GM12878 (cell line): ENCODE results near the gene PPAN. TPM values are rescaled to one million over a fixed set of nuclear protein-coding genes. Genes with fewer than 3 reads are reported as not detected.

Experiments used
- ATAC-seq: fragments of 200-7000 bp; cut with Tn5 transposase; 3 replicates; pipeline ENCODE4 v1.9.1; 2020; ENCODE audit warnings: mild to moderate bottlenecking, moderate library complexity
- BruUV-seq: library from RNA; stranded (reverse); fragments of 400-500 nt; replicated peaks from 2 replicates; lab custom pipeline; 2021; lab: Mats Ljungman, UMichigan
- CTCF ChIA-PET: fragments of 300-600 bp; sonication (Branson Sonifier 250); formaldehyde crosslinking; extraction: SDS; loops from one replicate; lab custom pipeline; 2021; ENCODE audit warnings: inconsistent platforms; lab: Yijun Ruan, JAX
- POLR2A ChIA-PET: fragments of 350-600 bp; formaldehyde crosslinking; extraction: SDS; loops from one replicate; lab custom pipeline; 2021; ENCODE audit warnings: inconsistent platforms; lab: Charles Lee
- RAD21 ChIA-PET: fragments of 300-600 bp; sonication (Branson Sonifier 250); formaldehyde crosslinking; loops from one replicate; lab custom pipeline; 2023; ENCODE audit warnings: antibody characterized with exemption; ENCODE audit not compliant: unreplicated experiment; lab: Charles Lee
- SMC1A ChIA-PET: fragments of 300-600 bp; sonication (Branson Sonifier 250); formaldehyde crosslinking; loops from one replicate; lab custom pipeline; 2023; ENCODE audit not compliant: unreplicated experiment, uncharacterized antibody; lab: Charles Lee
- DNase-seq: peaks from one replicate; pipeline ENCODE4 v3.0.0-alpha.2; 2011; ENCODE audit warnings: low read depth, low spot score
- FAIRE-seq: peaks from 3 replicates; lab custom pipeline; 2011; peaks lifted over from hg19 to GRCh38; lab: Jason Lieb, UNC
- H2AFZ ChIP-seq: 2 replicates; pipeline ENCODE4 v1.6.0; 2011; ENCODE audit warnings: low read depth, low read length, control low read depth; ENCODE audit not compliant: control insufficient read depth
- H3K27ac ChIP-seq: 2 replicates; pipeline ENCODE4 v1.5.1; 2011; ENCODE audit warnings: control low read depth; ENCODE audit not compliant: control insufficient read depth, insufficient read depth
- H3K27me3 ChIP-seq, 2 experiments: replicated peaks in 1 of 2; 2 replicates each; pipeline versions ENCODE4 v1.6.0 to v1.6.1; 2011; ENCODE audit warnings: low read length in 1 of 2; ENCODE audit not compliant: control insufficient read depth in 2 of 2, insufficient read depth in 2 of 2
- H3K36me3 ChIP-seq, 2 experiments: 2 replicates each; pipeline ENCODE4 v1.5.1; 2011; ENCODE audit warnings: low read length in 1 of 2; ENCODE audit not compliant: control insufficient read depth in 2 of 2, insufficient read depth in 2 of 2
- H3K4me1 ChIP-seq: 2 replicates; pipeline ENCODE4 v1.6.1; 2011; ENCODE audit warnings: mild to moderate bottlenecking, low read length, moderate library complexity, mixed read lengths; ENCODE audit not compliant: control insufficient read depth, insufficient read depth
- H3K4me2 ChIP-seq: 2 replicates; pipeline ENCODE4 v1.6.0; 2011; ENCODE audit warnings: control low read depth; ENCODE audit not compliant: control insufficient read depth, insufficient read depth
- H3K4me3 ChIP-seq: fragments of 200-600 bp; sonication (generic); 2 replicates; pipeline ENCODE4 v1.5.1; 2016
- H3K79me2 ChIP-seq: 2 replicates; pipeline ENCODE4 v1.6.0; 2011; ENCODE audit warnings: low read length; ENCODE audit not compliant: control insufficient read depth, insufficient read depth
- H3K9ac ChIP-seq: 2 replicates; pipeline ENCODE4 v1.8.0; 2011; ENCODE audit warnings: low read length, control low read depth, mixed read lengths; ENCODE audit not compliant: control insufficient read depth, insufficient read depth
- H3K9me3 ChIP-seq: replicated peaks from 3 replicates; pipeline ENCODE4 v1.5.1; 2011; ENCODE audit warnings: mild to moderate bottlenecking, low read length; ENCODE audit not compliant: control insufficient read depth, insufficient read depth
- H4K20me1 ChIP-seq: 2 replicates; pipeline ENCODE4 v1.6.0; 2011; ENCODE audit not compliant: control insufficient read depth, insufficient read depth
- BACH1 ChIP-seq: fragments of 450-650 bp; IDR thresholded peaks from 2 replicates; pipeline ENCODE4 v1.6.1; 2017; ENCODE audit warnings: mild to moderate bottlenecking, borderline replicate concordance
- BCL11A ChIP-seq: IDR thresholded peaks from 2 replicates; pipeline ENCODE4 v1.6.1; 2011; ENCODE audit warnings: low read depth, low read length
- FOS ChIP-seq: IDR thresholded peaks from 3 replicates; pipeline ENCODE4 v1.6.1; 2011; ENCODE audit warnings: borderline replicate concordance; ENCODE audit not compliant: insufficient read length; ENCODE audit errors: extremely low read depth
- HSF1 ChIP-seq: fragments of 150-350 bp; IDR thresholded peaks from 2 replicates; pipeline ENCODE4 v1.6.1; 2014; ENCODE audit warnings: mild to moderate bottlenecking, low read depth, low read length
- NFIC ChIP-seq: IDR thresholded peaks from 2 replicates; pipeline ENCODE4 v1.6.1; 2012; ENCODE audit warnings: low read depth, mild to moderate bottlenecking, inconsistent platforms, low read length, moderate library complexity
- NKRF ChIP-seq: fragments of 450-650 bp; conservative IDR thresholded peaks from 2 replicates; pipeline ENCODE4 v1.6.1; 2017; ENCODE audit warnings: mild to moderate bottlenecking, moderate library complexity
- PML ChIP-seq: IDR thresholded peaks from 2 replicates; pipeline ENCODE4 v1.6.1; 2012; ENCODE audit warnings: low read length, inconsistent platforms
- POLR2A ChIP-seq: IDR thresholded peaks from 2 replicates; pipeline ENCODE4 v1.6.1; 2011; ENCODE audit warnings: low read depth, mild to moderate bottlenecking, low read length
- POU2F2 ChIP-seq: IDR thresholded peaks from 3 replicates; pipeline ENCODE4 v1.6.1; 2011; ENCODE audit warnings: low read depth, mild to moderate bottlenecking, low read length, borderline replicate concordance
- RAD51 ChIP-seq: fragments of 450-650 bp; IDR thresholded peaks from 2 replicates; pipeline ENCODE4 v1.6.1; 2016; ENCODE audit warnings: moderate library complexity, mild to moderate bottlenecking, inconsistent platforms
- SMC3 ChIP-seq: IDR thresholded peaks from 2 replicates; pipeline ENCODE4 v1.6.1; 2011; ENCODE audit warnings: low read length, improper control_type of control experiment, borderline replicate concordance
- SRF ChIP-seq, 2 experiments: IDR thresholded peaks; 2 replicates each; pipeline ENCODE4 v1.6.1; 2011; ENCODE audit warnings: low read depth in 2 of 2, low read length in 2 of 2, mild to moderate bottlenecking in 1 of 2, moderate library complexity in 1 of 2
- ZBTB4 ChIP-seq: fragments of 450-650 bp; formaldehyde crosslinking; IDR thresholded peaks from 2 replicates; pipeline ENCODE4 v1.4.0; 2022; ENCODE audit warnings: mild to moderate bottlenecking, moderate library complexity
- ZNF207 ChIP-seq: fragments of 450-650 bp; IDR thresholded peaks from 2 replicates; pipeline ENCODE4 v1.6.1; 2014; ENCODE audit warnings: antibody characterized with exemption, mild to moderate bottlenecking, borderline replicate concordance
- ZNF24 ChIP-seq: fragments of 450-650 bp; IDR thresholded peaks from 2 replicates; pipeline ENCODE4 v1.6.1; 2017; ENCODE audit warnings: antibody characterized with exemption, mild to moderate bottlenecking
- WGBS: methylation state at CpG from one replicate; pipeline ENCODE4 v1.1.6; 2016; ENCODE audit warnings: low lambda C conversion rate; ENCODE audit not compliant: insufficient replicate concordance, insufficient coverage; ENCODE audit errors: missing lambda C conversion rate; 5-methylcytosine and 5-hydroxymethylcytosine counted together
- in situ Hi-C: fragments of 300-500 bp; cut with MboI; formaldehyde crosslinking; loops from 9 replicates; pipeline ENCODE4 v1.14.3; 2018; ENCODE audit warnings: mixed read lengths
- intact Hi-C: fragments of 100-400 bp; cut with micrococcal nuclease; formaldehyde crosslinking; loops from one replicate; pipeline ENCODE4 v1.14.2; 2022; ENCODE audit not compliant: unreplicated experiment
- polyA plus RNA-seq, 11 experiments: library from polyadenylated mRNA; depleted of rRNA in 4 of 11; unstranded in 6 of 11; stranded (reverse) in 5 of 11; fragments of >200 nt; fragmentation: Nextera tagmentation in 4 of 11; fragmentation: Illumina TruSeq in 1 of 11; extraction: Ambion mirVana in 4 of 11; extraction: Trizol in 1 of 11; gene quantifications; 1 replicate in 1 of 11; 2 replicates in 10 of 11; pipeline versions ENCODE4 v1.2.1 to v1.2.3, GENCODE V29; 2011 to 2016; ENCODE audit warnings: inconsistent platforms in 2 of 11, missing spikeins in 2 of 11, low read depth in 1 of 11
- total RNA-seq, 4 experiments: library from RNA; depleted of rRNA in 3 of 4; stranded (reverse); fragments of >200 nt in 3 of 4; fragmentation: Illumina TruSeq in 1 of 4; extraction: Trizol in 1 of 4; gene quantifications; 2 replicates each; pipeline versions ENCODE4 v1.2.1 to v1.2.3, GENCODE V29; 2013 to 2021

Gene PPAN
- total and polyA plus RNA-seq, 10 of the 15 experiments (the other 5 are each of a cell fraction or from before 2014, with no cell fraction given) = 2.1 to 171 (median 108) TPM

- H3K9me3 ChIP-seq = no peaks in the 10 kb centered on the region; the same call in 2 of the 3 replicates
- RAD21 ChIA-PET = no interaction called here
- H3K27me3 ChIP-seq = no peaks in the 10 kb centered on the region
- SMC1A ChIA-PET = no interaction called here
- H3K4me1 ChIP-seq = 0 out of 2 replicates have a peak, but pooled peaks cover 3% of the 10 kb centered on the region
- H3K4me2 ChIP-seq = peak within 1 kb of the TSS; percentile 86
- ATAC-seq (peak; percentile 97), FAIRE-seq (peak; percentile 52), DNase-seq (no peak)
- no TSS peak for BruUV-seq
- H3K9ac ChIP-seq = peak within 1 kb of the TSS; percentile 98
- intact Hi-C loops = no loop called here
- H3K79me2 ChIP-seq = peaks cover 18% of the 10 kb centered on the region
- H4K20me1 ChIP-seq = no peaks in the 10 kb centered on the region
- peak within 1 kb of the TSS; percentile 95 for H3K27ac ChIP-seq
- peak within 1 kb of the TSS; percentile 86 for H3K4me3 ChIP-seq
- POLR2A ChIA-PET = no interaction called here
- peak within 1 kb of the TSS; percentile 79 for H2AFZ ChIP-seq
- in situ Hi-C loops = no loop called here
- H3K36me3 ChIP-seq = peaks cover 6 to 9% of the 10 kb centered on the region in 2 experiments; a peak in 3 of 4 replicates
- 5% methylated on average over 72 of the region's 81 CpGs for WGBS
- CTCF ChIA-PET = interaction anchor here (0.6 kb wide), 1 partner anchor 161 kb away, joined by 3 read pairs; no protein-coding TSS in a partner anchor
- TF ChIP-seq FOS = no peak
- no peak for TF ChIP-seq ZBTB4
- TF ChIP-seq POLR2A = peak; percentile 83
- TF ChIP-seq BCL11A = no peak
- no peak; the same call in 1 of the 2 replicates for TF ChIP-seq ZNF207
- TF ChIP-seq NFIC = no peak
- TF ChIP-seq ZNF24 = no peak
- TF ChIP-seq PML = no peak
- peak; percentile 38 for TF ChIP-seq BACH1
- TF ChIP-seq SMC3 = 0 out of 2 replicates have a peak, but pooled peaks have one; percentile 1
- TF ChIP-seq POU2F2 = no peak
- TF ChIP-seq HSF1 = no peak
- 0 out of 4 replicates have a peak, but pooled peaks of 1 of the 2 experiments have one; percentile 15 for TF ChIP-seq SRF (IDR thresholded peaks at IDR 0.05; ENCODE audit: low read depth in 2 of 2, low read length in 2 of 2)
- no peak for TF ChIP-seq RAD51
- peak; percentile 39; the same call in 1 of the 2 replicates for TF ChIP-seq NKRF
These were observed 20.2 kb upstream of the PPAN start, which contains the start of gene SHFL for GRCh38 chr19:10085641-10086590. SHFL (plus strand) TSS chr19:10086317; CDS start chr19:10086428, 111 bp downstream.
